Esophagus squamous epithelium (tissue), 5 donors: ENCODE measurements around the gene SNX32. TPM values are rescaled to one million over a fixed set of nuclear protein-coding genes. Genes with fewer than 3 reads are reported as not detected.

ENCODE experiments used
- DNase-seq: peaks from one replicate; lab custom pipeline; 2025; lab: John Stamatoyannopoulos, UW
- H3K27ac ChIP-seq, 4 donors: fragments of 200-600 bp; sonication (generic); one replicate each; pipeline ENCODE4 v1.5.1; 2016 to 2019; ENCODE audit warnings: mild to moderate bottlenecking in 1 of 4
- H3K27me3 ChIP-seq, 4 donors: fragments of 200-600 bp; sonication (generic); 1 replicate in 3 of 4; 2 replicates in 1 of 4; pipeline versions ENCODE4 v1.5.1 to v1.6.0; 2017 to 2021; ENCODE audit warnings: antibody characterized with exemption in 1 of 4
- H3K36me3 ChIP-seq, 3 donors: fragments of 200-600 bp; sonication (generic); one replicate each; pipeline ENCODE4 v1.5.1; 2016 to 2019
- H3K4me1 ChIP-seq, 3 donors: fragments of 200-600 bp; sonication (generic); one replicate each; pipeline ENCODE4 v1.5.1; 2017 to 2019
- H3K4me3 ChIP-seq, 4 donors: fragments of 200-600 bp; sonication (generic); 1 replicate in 3 of 4; 2 replicates in 1 of 4; pipeline ENCODE4 v1.5.1; 2016 to 2019; ENCODE audit warnings: mild to moderate bottlenecking in 2 of 4, moderate library complexity in 1 of 4
- H3K9me3 ChIP-seq, 3 donors: fragments of 200-600 bp; sonication (generic); one replicate each; pipeline ENCODE4 v1.5.1; 2016 to 2019
- POLR2A ChIP-seq, 4 donors: fragments of 450-650 bp; IDR thresholded peaks; one replicate each; pipeline ENCODE4 v1.6.1; 2017; ENCODE audit warnings: antibody characterized with exemption in 4 of 4, mild to moderate bottlenecking in 4 of 4, moderate library complexity in 3 of 4
- WGBS, 2 donors: methylation state at CpG; one replicate each; pipeline ENCODE4 v1.1.5; 2018; 5-methylcytosine and 5-hydroxymethylcytosine counted together
- intact Hi-C: fragments of 100-400 bp; cut with DNase I; formaldehyde crosslinking; loops from one replicate; pipeline ENCODE4 v1.15.0; 2022
- total RNA-seq, 4 donors: library from RNA; depleted of rRNA; stranded (reverse); fragments of >200 nt; gene quantifications; one replicate each; pipeline ENCODE4 v1.1.0, GENCODE V29; 2016
- TF ChIP-seq, protein P1 (sequence below), 6 experiments: fragments of 450-650 bp in 4 of 6; fragments of 200-600 bp in 2 of 6; sonication (generic) in 2 of 6; IDR thresholded peaks; one replicate each; pipeline ENCODE4 v1.5.1; 2016 to 2019; ENCODE audit warnings: antibody characterized with exemption in 6 of 6, mild to moderate bottlenecking in 4 of 6, moderate library complexity in 4 of 6
- donor health status: DM: yes; HTN: yes; CAD: no.

Gene SNX32
- total RNA-seq, 4 donors from 2014 or later, result 0.38 TPM; not detected in 3

GRCh38 chr11:65885808-65886536, 52.2 kb downstream of the SNX32 start:
- 86 to 87% methylated on average over 8 to 11 of the region's 12 CpGs for WGBS, 2 donors
- Histone ChIP-seq H3K27ac (no peak overlapping the region), H3K27me3 (no peaks in the 10 kb centered on the region), H3K4me1 (peaks cover 19 to 56% (median 23%) of the 10 kb centered on the region in 3 donors), H3K9me3 (no peaks in the 10 kb centered on the region), H3K36me3 (peaks cover 0 to 53% (median 11%) of the 10 kb centered on the region in 3 donors), H3K4me3 (no peak overlapping the region)
- no peak for DNase-seq
- intact Hi-C loops, result no loop called here
- TF ChIP-seq POLR2A (IDR thresholded peaks at IDR 0.05), result no peak
- TF ChIP-seq, protein P1, sequence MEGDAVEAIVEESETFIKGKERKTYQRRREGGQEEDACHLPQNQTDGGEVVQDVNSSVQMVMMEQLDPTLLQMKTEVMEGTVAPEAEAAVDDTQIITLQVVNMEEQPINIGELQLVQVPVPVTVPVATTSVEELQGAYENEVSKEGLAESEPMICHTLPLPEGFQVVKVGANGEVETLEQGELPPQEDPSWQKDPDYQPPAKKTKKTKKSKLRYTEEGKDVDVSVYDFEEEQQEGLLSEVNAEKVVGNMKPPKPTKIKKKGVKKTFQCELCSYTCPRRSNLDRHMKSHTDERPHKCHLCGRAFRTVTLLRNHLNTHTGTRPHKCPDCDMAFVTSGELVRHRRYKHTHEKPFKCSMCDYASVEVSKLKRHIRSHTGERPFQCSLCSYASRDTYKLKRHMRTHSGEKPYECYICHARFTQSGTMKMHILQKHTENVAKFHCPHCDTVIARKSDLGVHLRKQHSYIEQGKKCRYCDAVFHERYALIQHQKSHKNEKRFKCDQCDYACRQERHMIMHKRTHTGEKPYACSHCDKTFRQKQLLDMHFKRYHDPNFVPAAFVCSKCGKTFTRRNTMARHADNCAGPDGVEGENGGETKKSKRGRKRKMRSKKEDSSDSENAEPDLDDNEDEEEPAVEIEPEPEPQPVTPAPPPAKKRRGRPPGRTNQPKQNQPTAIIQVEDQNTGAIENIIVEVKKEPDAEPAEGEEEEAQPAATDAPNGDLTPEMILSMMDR (IDR thresholded peaks at IDR 0.05), result peak in 1 of 6 experiments; percentile 7

DNA sequence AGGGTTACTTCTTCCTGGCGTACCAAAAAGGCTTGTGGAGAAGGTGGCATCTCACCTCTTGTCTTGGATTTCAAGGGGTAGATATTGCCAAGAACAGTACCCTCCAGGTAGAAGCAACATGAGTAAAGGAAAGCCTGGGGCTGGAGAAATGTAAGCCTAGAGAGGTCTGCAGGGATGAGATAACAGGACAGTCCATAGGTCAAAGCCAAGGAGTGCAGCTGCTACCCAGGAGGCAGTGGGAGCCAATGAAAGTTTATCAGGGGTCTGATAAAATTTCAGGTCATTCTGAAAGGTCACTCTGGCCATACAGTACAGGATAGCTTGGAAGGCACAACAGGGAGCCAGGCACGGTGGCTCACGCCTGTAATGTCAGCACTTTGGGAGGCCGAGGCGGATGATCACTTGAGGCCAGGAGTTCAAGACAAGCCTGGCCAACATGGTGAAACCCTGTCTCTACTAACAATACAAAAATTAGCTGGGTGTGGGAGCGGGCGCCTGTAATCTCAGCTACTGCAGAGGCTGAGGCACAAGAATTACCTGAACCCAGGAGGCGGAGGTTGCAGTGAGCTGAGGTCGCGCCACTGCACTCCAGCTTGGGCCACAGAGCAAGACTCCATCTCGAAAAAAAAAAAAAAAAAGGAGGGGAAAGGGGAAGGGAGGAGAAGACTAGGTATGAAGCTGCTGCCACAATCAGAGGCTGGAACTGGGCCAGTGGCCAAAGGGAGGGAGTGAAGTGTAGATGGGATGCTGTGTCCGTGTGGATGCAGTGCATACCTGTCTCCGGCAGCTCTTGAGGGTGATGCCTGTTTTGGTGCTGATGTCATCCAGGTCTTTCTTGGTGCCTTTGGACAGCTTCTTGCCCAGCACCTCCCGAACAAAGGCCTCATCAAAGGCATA, 53.3 kb downstream of the SNX32 start:
- TF ChIP-seq, protein P1 (IDR thresholded peaks at IDR 0.05), result no peak
- no peak for TF ChIP-seq POLR2A (IDR thresholded peaks at IDR 0.05)
- H3K4me3 ChIP-seq, result peak overlapping the region in 3 of 4 donors; percentile 83 to 90 (median 83)
- 73 to 81% methylated on average over 8 to 14 of the region's 14 CpGs for WGBS, 2 donors
- no peak for DNase-seq
- no peaks in the 10 kb centered on the region for H3K27me3 ChIP-seq
- peaks cover 0 to 52% (median 11%) of the 10 kb centered on the region in 3 donors for H3K36me3 ChIP-seq
- peaks cover 30 to 67% (median 34%) of the 10 kb centered on the region in 3 donors for H3K4me1 ChIP-seq
- intact Hi-C loops, result no loop called here
- peak overlapping the region; percentile 93 to 98 (median 97) for H3K27ac ChIP-seq
- no peaks in the 10 kb centered on the region for H3K9me3 ChIP-seq

GRCh38 chr11:65887723-65888162, 54.0 kb downstream of the SNX32 start:
- 3 to 50% methylated on average over 1 to 6 of the region's 23 CpGs for WGBS, 2 donors
- peaks cover 37 to 74% (median 40%) of the 10 kb centered on the region in 3 donors for H3K4me1 ChIP-seq

GRCh38 chr11:65888163-65888814, 54.5 kb downstream of the SNX32 start, which contains the start of gene FIBP:
Gene FIBP (minus strand): TSS chr11:65888471. CDS start chr11:65888418, 53 bp downstream.
- TF ChIP-seq, protein P1 (IDR thresholded peaks at IDR 0.05), result peak; percentile 71 to 97 (median 94)
- peak in 3 of 4 donors; percentile 59 to 94 (median 81) for TF ChIP-seq POLR2A (IDR thresholded peaks at IDR 0.05)
- DNase-seq, result peak; percentile 88
- Histone ChIP-seq H3K27me3 (no peaks in the 10 kb centered on the region), H3K4me1 (peaks cover 42 to 79% (median 46%) of the 10 kb centered on the region in 3 donors), H3K36me3 (peaks cover 0 to 49% (median 11%) of the 10 kb centered on the region in 3 donors), H3K4me3 (peak within 1 kb of the TSS; percentile 56 to 90 (median 83)), H3K9me3 (no peaks in the 10 kb centered on the region), H3K27ac (peak within 1 kb of the TSS; percentile 93 to 98 (median 97))
- intact Hi-C loops, result no loop called here
- 0% methylated on average over 7 to 11 of the region's 57 CpGs for WGBS, 2 donors

More at GRCh38 chr11:65887723-65888162, 54.0 kb downstream of the SNX32 start:
- intact Hi-C loops, result no loop called here
- no peak for DNase-seq
- Histone ChIP-seq H3K27me3 (no peaks in the 10 kb centered on the region), H3K4me3 (peak overlapping the region; percentile 56 to 90 (median 83)), H3K27ac (peak overlapping the region; percentile 93 to 98 (median 97)), H3K36me3 (peaks cover 0 to 52% (median 11%) of the 10 kb centered on the region in 3 donors), H3K9me3 (no peaks in the 10 kb centered on the region)
- no peak for TF ChIP-seq POLR2A (IDR thresholded peaks at IDR 0.05)
- TF ChIP-seq, protein P1 (IDR thresholded peaks at IDR 0.05), result no peak
